Mesendoderm (in vitro differentiated cells): ENCODE results near the gene MMP10.
"Not testable (repeated sequence)": the region's sequence is repeated elsewhere in the genome, so short reads cannot be mapped to it uniquely, and the experiment has no call there.

ENCODE experiments used
- DNase-seq: peaks from one replicate; pipeline ENCODE4 v3.0.0; 2013
- H2AK5ac ChIP-seq: 2 replicates; pipeline ENCODE4 v1.6.1; 2013; ENCODE audit warnings: low read length, inconsistent platforms
- H2BK120ac ChIP-seq: 2 replicates; pipeline ENCODE4 v1.6.1; 2013; ENCODE audit warnings: low read depth, mild to moderate bottlenecking, low read length, moderate library complexity, mixed read lengths
- H2BK15ac ChIP-seq: replicated peaks from 2 replicates; pipeline ENCODE4 v1.6.1; 2013; ENCODE audit warnings: low read depth, mild to moderate bottlenecking, moderate library complexity
- H2BK5ac ChIP-seq: 2 replicates; pipeline ENCODE4 v1.6.1; 2013; ENCODE audit warnings: low read length, inconsistent platforms
- H3K18ac ChIP-seq: 2 replicates; pipeline ENCODE4 v1.6.1; 2013; ENCODE audit warnings: mild to moderate bottlenecking, low read length, mixed read lengths
- H3K23ac ChIP-seq: one replicate; pipeline ENCODE4 v1.6.1; 2013; ENCODE audit warnings: low read length
- H3K27ac ChIP-seq: 2 replicates; pipeline ENCODE4 v1.5.1; 2013; ENCODE audit warnings: low read depth, mild to moderate bottlenecking, inconsistent platforms, low read length, moderate library complexity
- H3K27me3 ChIP-seq: 2 replicates; pipeline ENCODE4 v1.6.1; 2013; ENCODE audit warnings: low read length, control low read depth, mild to moderate bottlenecking, inconsistent platforms; ENCODE audit not compliant: insufficient read depth, poor library complexity
- H3K36me3 ChIP-seq: 2 replicates; pipeline ENCODE4 v1.6.1; 2013; ENCODE audit warnings: low read length, inconsistent platforms; ENCODE audit not compliant: control insufficient read depth, insufficient read depth
- H3K4ac ChIP-seq: one replicate; pipeline ENCODE4 v1.6.1; 2013; ENCODE audit warnings: low read depth, mild to moderate bottlenecking, low read length, moderate library complexity
- H3K4me1 ChIP-seq: 2 replicates; pipeline ENCODE4 v1.6.1; 2013; ENCODE audit warnings: low read depth, low read length, inconsistent platforms; ENCODE audit not compliant: control insufficient read depth
- H3K4me2 ChIP-seq: 2 replicates; pipeline ENCODE4 v1.6.1; 2013; ENCODE audit warnings: low read length
- H3K4me3 ChIP-seq: 2 replicates; pipeline ENCODE4 v1.5.1; 2013; ENCODE audit warnings: mild to moderate bottlenecking, low read length
- H3K56ac ChIP-seq: one replicate; pipeline ENCODE4 v1.6.1; 2013; ENCODE audit warnings: low read length
- H3K79me1 ChIP-seq: 2 replicates; pipeline ENCODE4 v1.6.1; 2013; ENCODE audit warnings: low read length, inconsistent platforms
- H3K79me2 ChIP-seq: 2 replicates; pipeline ENCODE4 v1.6.1; 2013; ENCODE audit warnings: mild to moderate bottlenecking, low read length; ENCODE audit not compliant: control insufficient read depth, insufficient read depth
- H3K9ac ChIP-seq: 2 replicates; pipeline ENCODE4 v1.6.1; 2013; ENCODE audit warnings: low read length, inconsistent platforms
- H4K5ac ChIP-seq: one replicate; pipeline ENCODE4 v1.6.1; 2013; ENCODE audit warnings: low read length
- H4K8ac ChIP-seq: one replicate; pipeline ENCODE4 v1.6.1; 2013; ENCODE audit warnings: low read depth, mild to moderate bottlenecking, control low read depth, low read length, moderate library complexity
- WGBS: extraction: QIAGEN DNeasy Blood & Tissue Kit; methylation state at CpG from one replicate; pipeline ENCODE4 v1.1.7; 2013; ENCODE audit warnings: low lambda C conversion rate, missing lambda C conversion rate; ENCODE audit not compliant: insufficient coverage; ENCODE audit errors: extremely low coverage; 5-methylcytosine and 5-hydroxymethylcytosine counted together

Gene MMP10

DNA sequence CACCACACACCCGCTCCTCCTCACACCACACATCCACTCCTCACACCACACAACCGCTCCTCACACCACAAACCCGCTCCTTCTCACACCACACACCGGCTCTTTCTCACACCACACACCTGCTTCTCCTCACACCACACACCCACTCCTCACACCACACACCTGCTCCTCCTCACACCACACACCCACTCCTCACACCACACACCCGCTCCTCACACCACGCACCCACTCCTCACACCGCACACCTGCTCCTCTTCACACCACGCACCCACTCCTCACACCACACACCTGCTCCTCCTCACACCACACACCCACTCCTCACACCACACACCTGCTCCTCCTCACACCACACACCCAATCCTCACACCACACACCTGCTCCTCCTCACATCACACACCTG is 49.5 kb downstream of the MMP10 start:
- WGBS: 95% methylated on average over 5 of the region's 8 CpGs
- not testable (repeated sequence) for H3K27me3 ChIP-seq, H3K36me3 ChIP-seq, H4K8ac ChIP-seq, H3K27ac ChIP-seq, H3K18ac ChIP-seq, H2BK120ac ChIP-seq, H3K9ac ChIP-seq, DNase-seq, H2BK15ac ChIP-seq, H3K4ac ChIP-seq, H3K79me1 ChIP-seq, H3K4me2 ChIP-seq, H4K5ac ChIP-seq, H2BK5ac ChIP-seq, H3K79me2 ChIP-seq, H3K23ac ChIP-seq, H3K56ac ChIP-seq, H2AK5ac ChIP-seq, H3K4me3 ChIP-seq, H3K4me1 ChIP-seq

DNA sequence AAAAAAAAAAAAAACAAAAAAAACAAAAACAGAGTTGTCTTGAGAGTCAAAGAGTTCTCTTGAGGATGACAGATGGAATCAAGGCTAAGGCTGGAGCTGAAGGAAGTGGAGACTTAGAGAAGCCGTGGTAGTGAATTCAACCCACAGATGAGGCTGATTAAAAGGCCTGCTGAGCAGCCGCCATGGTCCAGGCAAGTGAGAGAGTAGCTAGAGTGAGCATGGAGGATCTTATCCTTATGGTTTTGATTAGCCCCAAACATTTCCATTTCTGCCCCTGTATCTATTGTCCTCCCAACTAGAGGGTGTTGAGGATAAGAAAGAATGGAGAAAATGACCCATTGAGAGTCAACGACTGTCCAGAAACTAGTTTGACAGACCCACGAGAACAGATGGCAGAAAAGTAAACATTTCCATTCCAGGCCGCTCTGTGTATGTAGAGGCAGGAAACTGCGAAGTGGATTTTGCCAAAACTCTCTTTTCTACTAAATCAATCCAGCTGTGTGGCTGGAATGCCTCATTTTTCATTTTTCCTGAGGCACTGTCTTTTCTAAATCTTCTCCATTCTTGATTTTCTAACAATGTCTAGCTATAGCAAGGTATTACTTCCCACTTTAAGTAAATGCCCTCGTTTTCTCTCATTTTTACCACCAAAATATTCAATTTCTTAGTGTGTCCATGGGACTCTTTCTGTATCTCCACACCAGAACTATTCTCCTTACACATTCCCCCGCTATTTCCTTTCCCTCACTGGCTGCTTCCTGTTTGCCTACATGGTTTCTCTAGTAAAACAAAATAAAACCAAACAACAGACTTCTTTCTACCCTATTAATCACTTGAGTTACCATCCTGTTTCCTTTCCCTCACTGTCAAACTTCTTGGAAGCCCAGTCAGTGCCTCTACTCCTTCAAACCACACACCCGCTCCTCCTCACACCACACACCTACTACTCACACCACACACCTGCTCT is 50.3 kb downstream of the MMP10 start:
- Histone ChIP-seq H4K8ac (no peak overlapping the region), H3K4me3 (no peak overlapping the region), H3K36me3 (no peaks in the 10 kb centered on the region), H2BK15ac (no peak overlapping the region), H2BK5ac (no peak overlapping the region), H3K9ac (no peak overlapping the region), H3K4ac (no peak overlapping the region), H2BK120ac (no peak overlapping the region), H3K56ac (no peak overlapping the region), H3K79me1 (no peaks in the 10 kb centered on the region), H2AK5ac (no peak overlapping the region), H3K23ac (no peak overlapping the region), H3K18ac (no peak overlapping the region), H3K27me3 (no peaks in the 10 kb centered on the region), H3K4me1 (no peaks in the 10 kb centered on the region), H4K5ac (no peak overlapping the region), H3K4me2 (no peak overlapping the region), H3K79me2 (no peaks in the 10 kb centered on the region), H3K27ac (no peak overlapping the region)
- WGBS: no CpG with 5 or more reads among the region's 9 CpGs
- no peak for DNase-seq

DNA sequence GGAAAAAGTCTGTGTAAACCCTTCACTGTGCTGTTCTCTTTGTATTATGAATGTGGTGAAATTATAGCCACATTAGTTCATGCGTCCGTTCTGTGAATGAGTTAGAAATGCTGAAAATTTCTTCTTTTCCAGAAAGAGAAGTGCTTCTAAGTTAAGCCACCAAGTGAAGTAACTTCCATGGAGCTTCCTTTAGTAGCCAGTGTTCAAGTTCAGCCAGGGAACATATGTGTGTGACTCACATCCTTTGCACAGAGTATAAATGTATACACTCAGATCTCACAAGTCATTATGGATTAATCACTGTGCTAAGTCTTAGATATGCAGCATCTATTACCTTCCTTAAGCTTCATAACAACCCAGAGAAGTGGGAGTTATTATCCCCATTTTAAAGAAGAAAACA is 52.5 kb downstream of the MMP10 start:
- no peaks in the 10 kb centered on the region for H3K79me2 ChIP-seq

DNA sequence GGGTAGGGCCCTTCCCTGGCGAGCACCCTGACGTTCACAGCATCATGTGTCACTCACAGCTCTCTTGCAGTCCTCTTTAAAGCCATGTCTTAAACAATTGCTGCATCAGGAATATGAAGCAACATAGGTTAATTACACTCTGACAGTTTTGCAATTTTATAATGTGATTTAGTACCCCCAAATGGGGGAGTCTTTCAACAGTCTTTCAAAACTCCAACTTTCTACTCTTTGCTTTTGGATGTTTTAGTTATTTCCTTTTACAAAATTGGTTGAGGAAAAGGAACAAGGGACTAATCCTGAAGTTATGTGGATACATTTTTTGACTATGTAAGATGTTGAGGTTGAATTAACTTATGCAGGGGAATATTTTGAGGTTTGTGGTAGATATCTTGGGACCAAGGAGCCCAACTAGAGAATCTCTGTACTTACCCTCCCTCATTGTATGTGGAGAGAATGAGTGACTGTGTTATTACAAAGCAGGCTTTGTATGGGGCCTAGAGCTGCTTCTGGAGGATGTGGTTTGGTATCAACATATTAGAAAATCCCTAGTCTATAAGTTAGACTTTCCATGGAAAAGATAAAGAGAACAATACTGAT is 55.4 kb downstream of the MMP10 start, which contains the start of gene MMP8:
TSS of gene MMP8 (minus strand) at position 51 of the 597 bp plus-strand sequence. CDS start 99 bp downstream, outside the sequence.
- Histone ChIP-seq H3K4me2 (no peak within 1 kb of the TSS), H3K4ac (no peak within 1 kb of the TSS), H2BK120ac (no peak within 1 kb of the TSS), H3K79me1 (no peaks in the 10 kb centered on the region), H3K36me3 (no peaks in the 10 kb centered on the region), H3K4me3 (no peak within 1 kb of the TSS), H4K5ac (no peak within 1 kb of the TSS), H3K79me2 (no peaks in the 10 kb centered on the region), H3K18ac (no peak within 1 kb of the TSS), H2BK15ac (no peak within 1 kb of the TSS), H3K4me1 (no peaks in the 10 kb centered on the region), H3K27ac (no peak within 1 kb of the TSS), H4K8ac (no peak within 1 kb of the TSS), H3K27me3 (no peaks in the 10 kb centered on the region), H2AK5ac (no peak within 1 kb of the TSS), H3K23ac (no peak within 1 kb of the TSS), H3K56ac (no peak within 1 kb of the TSS), H3K9ac (no peak within 1 kb of the TSS), H2BK5ac (no peak within 1 kb of the TSS)
- no peak for DNase-seq
- no CpG with 5 or more reads among the region's 2 CpGs for WGBS

More for the DNA sequence above, 52.5 kb downstream of the MMP10 start:
- Histone ChIP-seq H3K79me1 (no peaks in the 10 kb centered on the region), H3K4me1 (no peaks in the 10 kb centered on the region), H3K27ac (no peak overlapping the region), H2BK15ac (no peak overlapping the region), H3K18ac (no peak overlapping the region), H3K23ac (no peak overlapping the region), H3K4me3 (no peak overlapping the region), H4K5ac (no peak overlapping the region), H3K4ac (no peak overlapping the region), H3K27me3 (no peaks in the 10 kb centered on the region), H2BK120ac (no peak overlapping the region), H3K9ac (no peak overlapping the region), H2AK5ac (no peak overlapping the region), H2BK5ac (no peak overlapping the region), H3K36me3 (no peaks in the 10 kb centered on the region), H3K56ac (no peak overlapping the region), H4K8ac (no peak overlapping the region), H3K4me2 (no peak overlapping the region)
- no CpG with 5 or more reads among the region's 2 CpGs for WGBS
- DNase-seq: no peak

DNA sequence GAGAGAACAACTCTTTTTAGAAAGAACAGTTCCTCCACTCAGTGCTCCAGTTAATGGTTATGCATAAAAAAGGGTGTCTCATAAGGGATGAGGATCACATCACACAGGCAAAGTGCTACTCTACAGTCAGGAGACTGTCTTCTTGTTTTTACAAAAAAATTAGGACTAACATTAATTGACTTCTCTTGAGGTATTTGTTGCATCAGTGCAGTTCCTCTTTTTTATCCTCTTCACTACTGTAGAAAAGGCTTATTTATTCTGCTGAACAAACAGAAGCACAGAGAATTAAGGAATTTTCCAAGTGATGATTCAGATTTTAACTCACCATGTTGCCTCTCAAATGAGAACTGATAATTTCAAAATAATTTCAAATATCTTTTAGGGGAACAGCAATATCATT is 57.6 kb downstream of the MMP10 start:
- no peak overlapping the region for H3K9ac ChIP-seq
- H2BK15ac ChIP-seq: no peak overlapping the region
- H3K36me3 ChIP-seq: no peaks in the 10 kb centered on the region
- H2BK120ac ChIP-seq: no peak overlapping the region
- no peak overlapping the region for H3K4me2 ChIP-seq
- no peak overlapping the region for H2BK5ac ChIP-seq
- no peak overlapping the region for H3K23ac ChIP-seq
- H3K27ac ChIP-seq: no peak overlapping the region
- H2AK5ac ChIP-seq: no peak overlapping the region
- no peaks in the 10 kb centered on the region for H3K79me1 ChIP-seq
- no peaks in the 10 kb centered on the region for H3K79me2 ChIP-seq
- H3K27me3 ChIP-seq: no peaks in the 10 kb centered on the region
- no peak overlapping the region for H3K18ac ChIP-seq
- no peak for DNase-seq
- no peak overlapping the region for H3K4me3 ChIP-seq
- H3K4ac ChIP-seq: no peak overlapping the region
- no peaks in the 10 kb centered on the region for H3K4me1 ChIP-seq
- no peak overlapping the region for H4K8ac ChIP-seq
- no peak overlapping the region for H4K5ac ChIP-seq
- H3K56ac ChIP-seq: no peak overlapping the region
